Activated CD4-positive, alpha-beta memory T cell treated with anti-CD3 and anti-CD28 coated beads, Interleukin-2, amount 10 ng/mL, durations not matched to agents 7 days and 5 days (primary cell): ENCODE results near the gene SHB. TPM values are rescaled to one million over a fixed set of nuclear protein-coding genes. Genes with fewer than 3 reads are reported as not detected.

ENCODE experiments used
- CTCF ChIA-PET: fragments of 350-600 bp; sonication (Branson Sonifier 250); formaldehyde crosslinking; loops from one replicate; lab custom pipeline; 2021; ENCODE audit warnings: antibody characterized with exemption, inconsistent platforms; lab: Charles Lee
- POLR2A ChIA-PET: fragments of 350-600 bp; sonication (Branson Sonifier 250); formaldehyde crosslinking; loops from one replicate; lab custom pipeline; 2021; ENCODE audit warnings: antibody characterized with exemption; lab: Charles Lee
- DNase-seq: peaks from one replicate; pipeline ENCODE4 v3.0.0-alpha.2; 2020
- H3K27ac Mint-ChIP-seq: one replicate; pipeline ENCODE4 v1.8.0; 2021; ENCODE audit warnings: mild to moderate bottlenecking, mixed read lengths
- H3K27me3 Mint-ChIP-seq: one replicate; pipeline ENCODE4 v1.8.0; 2021; ENCODE audit warnings: mixed read lengths
- H3K36me3 Mint-ChIP-seq: one replicate; pipeline ENCODE4 v1.8.0; 2021; ENCODE audit warnings: low read depth, mixed read lengths
- H3K4me1 Mint-ChIP-seq: one replicate; pipeline ENCODE4 v1.8.0; 2021; ENCODE audit warnings: mixed read lengths
- H3K4me3 Mint-ChIP-seq: one replicate; pipeline ENCODE4 v1.8.0; 2021; ENCODE audit warnings: mild to moderate bottlenecking, mixed read lengths
- H3K9me3 Mint-ChIP-seq: one replicate; pipeline ENCODE4 v1.8.0; 2021; ENCODE audit warnings: mixed read lengths
- total RNA-seq, 2 experiments: library from RNA; stranded (reverse); gene quantifications; one replicate each; pipeline ENCODE4 v1.2.3, GENCODE V29; 2021

Gene SHB
- total RNA-seq, 2 experiments from 2014 or later = 0.93 to 1.0 TPM

- Mint-ChIP-seq H3K4me1 (peaks cover 46% of the 10 kb centered on the region), H3K4me3 (no peak overlapping the region), H3K27me3 (no peaks in the 10 kb centered on the region), H3K9me3 (no peaks in the 10 kb centered on the region), H3K27ac (peak overlapping the region; percentile 82), H3K36me3 (no peaks in the 10 kb centered on the region)
- CTCF ChIA-PET = no interaction called here
- POLR2A ChIA-PET = interaction anchor here (0.6 to 1.4 kb wide), 2 partner anchors 9 to 10 kb away, joined by 3 to 4 read pairs; no protein-coding TSS in a partner anchor
- peak; percentile 56 for DNase-seq
These were observed 60.6 kb downstream of the SHB start for GRCh38 chr9:38008168-38009034.

GRCh38 chr9:38007016-38007415, 62.0 kb downstream of the SHB start:
- peaks cover 60% of the 10 kb centered on the region for H3K4me1 Mint-ChIP-seq
- DNase-seq = no peak
- ChIA-PET POLR2A (no interaction called here), CTCF (no interaction called here)
- no peak overlapping the region for H3K27ac Mint-ChIP-seq
- H3K9me3 Mint-ChIP-seq = no peaks in the 10 kb centered on the region
- H3K27me3 Mint-ChIP-seq = no peaks in the 10 kb centered on the region
- H3K4me3 Mint-ChIP-seq = no peak overlapping the region
- H3K36me3 Mint-ChIP-seq = no peaks in the 10 kb centered on the region

- H3K4me1 Mint-ChIP-seq = peaks cover 66% of the 10 kb centered on the region
- H3K27me3 Mint-ChIP-seq = no peaks in the 10 kb centered on the region
- no peaks in the 10 kb centered on the region for H3K36me3 Mint-ChIP-seq
- POLR2A ChIA-PET = no interaction called here
- CTCF ChIA-PET = no interaction called here
- no peaks in the 10 kb centered on the region for H3K9me3 Mint-ChIP-seq
- H3K27ac Mint-ChIP-seq = no peak overlapping the region
- DNase-seq = no peak
- H3K4me3 Mint-ChIP-seq = no peak overlapping the region
These were observed 62.9 kb downstream of the SHB start for GRCh38 chr9:38006163-38006562.

- ChIA-PET POLR2A (interaction anchor here (0.9 kb wide), 1 partner anchor 62 kb away, joined by 3 read pairs; no protein-coding TSS in a partner anchor), CTCF (no interaction called here)
- H3K4me3 Mint-ChIP-seq = no peak overlapping the region
- peaks cover 68% of the 10 kb centered on the region for H3K4me1 Mint-ChIP-seq
- H3K27me3 Mint-ChIP-seq = no peaks in the 10 kb centered on the region
- no peak overlapping the region for H3K27ac Mint-ChIP-seq
- no peaks in the 10 kb centered on the region for H3K36me3 Mint-ChIP-seq
- DNase-seq = no peak
- no peaks in the 10 kb centered on the region for H3K9me3 Mint-ChIP-seq
These were observed 64.0 kb downstream of the SHB start for GRCh38 chr9:38004809-38005560.

- Mint-ChIP-seq H3K27ac (no peak overlapping the region), H3K27me3 (no peaks in the 10 kb centered on the region), H3K9me3 (no peaks in the 10 kb centered on the region), H3K4me3 (no peak overlapping the region), H3K36me3 (no peaks in the 10 kb centered on the region), H3K4me1 (peaks cover 68% of the 10 kb centered on the region)
- ChIA-PET POLR2A (interaction anchor here (0.9 to 1.4 kb wide), 3 partner anchors 10 to 101 kb away, joined by 3 read pairs; no protein-coding TSS in a partner anchor), CTCF (no interaction called here)
- DNase-seq = no peak
These were observed 64.8 kb downstream of the SHB start for GRCh38 chr9:38003946-38004808.

- H3K27me3 Mint-ChIP-seq = no peaks in the 10 kb centered on the region
- ChIA-PET POLR2A (interaction anchor here (0.5 to 1.4 kb wide), 4 partner anchors 9 to 282 kb away, joined by 3 read pairs; no protein-coding TSS in a partner anchor), CTCF (interaction anchor here (1.1 kb wide), 1 partner anchor 8 kb away, joined by 3 read pairs; no protein-coding TSS in a partner anchor)
- peak overlapping the region; percentile 37 for H3K27ac Mint-ChIP-seq
- peaks cover 64% of the 10 kb centered on the region for H3K4me1 Mint-ChIP-seq
- H3K36me3 Mint-ChIP-seq = no peaks in the 10 kb centered on the region
- H3K4me3 Mint-ChIP-seq = peak overlapping the region; percentile 10
- H3K9me3 Mint-ChIP-seq = no peaks in the 10 kb centered on the region
- peak; percentile 77 for DNase-seq
These were observed 65.8 kb downstream of the SHB start for GRCh38 chr9:38003230-38003629.

GRCh38 chr9:38001430-38001829, 67.6 kb downstream of the SHB start:
- no peak overlapping the region for H3K4me3 Mint-ChIP-seq
- DNase-seq = no peak
- CTCF ChIA-PET = no interaction called here
- no peaks in the 10 kb centered on the region for H3K27me3 Mint-ChIP-seq
- peaks cover 47% of the 10 kb centered on the region for H3K4me1 Mint-ChIP-seq
- no peaks in the 10 kb centered on the region for H3K9me3 Mint-ChIP-seq
- H3K36me3 Mint-ChIP-seq = no peaks in the 10 kb centered on the region
- POLR2A ChIA-PET = no interaction called here
- H3K27ac Mint-ChIP-seq = no peak overlapping the region

- Mint-ChIP-seq H3K9me3 (no peaks in the 10 kb centered on the region), H3K27me3 (no peaks in the 10 kb centered on the region), H3K4me1 (peaks cover 40% of the 10 kb centered on the region), H3K4me3 (no peak overlapping the region), H3K27ac (no peak overlapping the region), H3K36me3 (no peaks in the 10 kb centered on the region)
- ChIA-PET CTCF (no interaction called here), POLR2A (no interaction called here)
- no peak for DNase-seq
These were observed 68.3 kb downstream of the SHB start for GRCh38 chr9:38000735-38001134.

- POLR2A ChIA-PET = interaction anchor here (1.0 kb wide), 1 partner anchor 8 kb away, joined by 3 read pairs; no protein-coding TSS in a partner anchor
- DNase-seq = no peak
- H3K9me3 Mint-ChIP-seq = no peaks in the 10 kb centered on the region
- H3K27ac Mint-ChIP-seq = no peak overlapping the region
- peaks cover 43% of the 10 kb centered on the region for H3K4me1 Mint-ChIP-seq
- no peaks in the 10 kb centered on the region for H3K27me3 Mint-ChIP-seq
- H3K4me3 Mint-ChIP-seq = no peak overlapping the region
- CTCF ChIA-PET = no interaction called here
- no peaks in the 10 kb centered on the region for H3K36me3 Mint-ChIP-seq
These were observed 68.7 kb downstream of the SHB start for GRCh38 chr9:38000332-38000731.

- Mint-ChIP-seq H3K27ac (no peak overlapping the region), H3K4me1 (peaks cover 48% of the 10 kb centered on the region)
These were observed 69.3 kb downstream of the SHB start for GRCh38 chr9:37999588-38000189.

GRCh38 chr9:37998881-37999587, 70.0 kb downstream of the SHB start:
- DNase-seq = no peak
- ChIA-PET POLR2A (no interaction called here), CTCF (interaction anchor here (0.6 to 1.1 kb wide), 2 partner anchors 86 to 641 kb away, joined by 3 to 4 read pairs; no protein-coding TSS in a partner anchor)
- Mint-ChIP-seq H3K36me3 (no peaks in the 10 kb centered on the region), H3K27ac (no peak overlapping the region), H3K4me3 (no peak overlapping the region), H3K4me1 (peaks cover 54% of the 10 kb centered on the region), H3K9me3 (no peaks in the 10 kb centered on the region), H3K27me3 (no peaks in the 10 kb centered on the region)

More at GRCh38 chr9:37999588-38000189, 69.3 kb downstream of the SHB start:
- H3K27me3 Mint-ChIP-seq = no peaks in the 10 kb centered on the region
- ChIA-PET POLR2A (interaction anchor here (1.0 kb wide), 1 partner anchor 9 kb away, joined by 3 read pairs; no protein-coding TSS in a partner anchor), CTCF (interaction anchor here (0.6 to 1.1 kb wide), 2 partner anchors 86 to 642 kb away, joined by 3 to 4 read pairs; no protein-coding TSS in a partner anchor)
- DNase-seq = no peak
- H3K4me3 Mint-ChIP-seq = no peak overlapping the region
- no peaks in the 10 kb centered on the region for H3K9me3 Mint-ChIP-seq
- no peaks in the 10 kb centered on the region for H3K36me3 Mint-ChIP-seq
